GM18858 (cell line): ENCODE data around the gene RREB1.

Experiments used
- ATAC-seq: cut with Tn5 transposase; IDR thresholded peaks from one replicate; pipeline ENCODE4 v1.9.1; 2021; ENCODE audit not compliant: unreplicated experiment

Gene RREB1

GRCh38 chr6:7163661-7164071 is 55.9 kb downstream of the RREB1 start:
- no peak for ATAC-seq

GRCh38 chr6:7164536-7165001 is 56.8 kb downstream of the RREB1 start:
- ATAC-seq = no peak

GRCh38 chr6:7165002-7165889 is 57.5 kb downstream of the RREB1 start:
- ATAC-seq = no peak

GRCh38 chr6:7165890-7166267 is 58.1 kb downstream of the RREB1 start:
- ATAC-seq = no peak

GRCh38 chr6:7166410-7167293 is 58.9 kb downstream of the RREB1 start:
- no peak for ATAC-seq

- ATAC-seq = no peak
These were observed 61.5 kb downstream of the RREB1 start for GRCh38 chr6:7169296-7169721.

GRCh38 chr6:7170117-7170732 is 62.5 kb downstream of the RREB1 start:
- no peak for ATAC-seq

- ATAC-seq = no peak
These were observed 63.4 kb downstream of the RREB1 start for GRCh38 chr6:7171119-7171518.

- ATAC-seq = no peak
These were observed 64.0 kb downstream of the RREB1 start for GRCh38 chr6:7171733-7172132.

- no peak for ATAC-seq
These were observed 64.9 kb downstream of the RREB1 start for GRCh38 chr6:7172649-7173048.

GRCh38 chr6:7173843-7174503 is 66.2 kb downstream of the RREB1 start:
- no peak for ATAC-seq

GRCh38 chr6:7175462-7175861 is 67.7 kb downstream of the RREB1 start:
- ATAC-seq = no peak

GRCh38 chr6:7176208-7176607 is 68.4 kb downstream of the RREB1 start:
- no peak for ATAC-seq

GRCh38 chr6:7178280-7178679 is 70.5 kb downstream of the RREB1 start:
- ATAC-seq = no peak

GRCh38 chr6:7180751-7181150 is 73.0 kb downstream of the RREB1 start:
- no peak for ATAC-seq

- ATAC-seq = no peak
These were observed 75.9 kb downstream of the RREB1 start for GRCh38 chr6:7183707-7184106.

- ATAC-seq = no peak
These were observed 76.7 kb downstream of the RREB1 start for GRCh38 chr6:7184502-7184901.

GRCh38 chr6:7185561-7185960 is 77.8 kb downstream of the RREB1 start:
- no peak for ATAC-seq

- ATAC-seq = peak; percentile 86
These were observed 80.7 kb downstream of the RREB1 start for GRCh38 chr6:7188492-7188891.

- no peak for ATAC-seq
These were observed 81.5 kb downstream of the RREB1 start for GRCh38 chr6:7189101-7189758.
